ENCODE results near the gene ACAD11.

DNA sequence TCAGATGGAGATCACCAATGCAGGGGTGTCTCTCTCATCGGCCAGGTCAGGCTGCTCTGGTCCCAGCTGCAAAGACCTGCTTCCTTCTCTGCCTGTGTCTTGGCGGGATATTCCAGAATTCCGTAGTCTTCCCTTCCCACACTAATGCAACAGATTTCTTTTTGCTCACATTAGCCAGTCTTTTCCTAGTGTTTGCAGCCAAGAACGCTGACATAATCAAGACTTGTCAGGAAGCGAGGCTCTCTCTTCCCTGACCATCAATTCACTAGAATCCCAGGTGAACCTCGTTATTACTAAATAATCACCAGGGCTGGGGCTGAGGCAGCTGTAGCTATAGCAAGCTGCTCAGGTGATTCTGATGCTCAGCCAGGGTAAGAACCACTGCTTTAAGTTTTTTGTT lies 105.8 kb downstream of the ACAD11 start:
- TF ChIP-seq JUND (IDR thresholded peaks at IDR 0.05; ENCODE audit: borderline replicate concordance, low read depth, low read length) (no peak), JUND (tag; IDR thresholded peaks at IDR 0.05; ENCODE audit: borderline replicate concordance, low read depth, low read length) (no peak), CHD2 (IDR thresholded peaks at IDR 0.05; ENCODE audit: low read depth, low read length) (no peak)
- TF ChIP-seq, protein P1, sequence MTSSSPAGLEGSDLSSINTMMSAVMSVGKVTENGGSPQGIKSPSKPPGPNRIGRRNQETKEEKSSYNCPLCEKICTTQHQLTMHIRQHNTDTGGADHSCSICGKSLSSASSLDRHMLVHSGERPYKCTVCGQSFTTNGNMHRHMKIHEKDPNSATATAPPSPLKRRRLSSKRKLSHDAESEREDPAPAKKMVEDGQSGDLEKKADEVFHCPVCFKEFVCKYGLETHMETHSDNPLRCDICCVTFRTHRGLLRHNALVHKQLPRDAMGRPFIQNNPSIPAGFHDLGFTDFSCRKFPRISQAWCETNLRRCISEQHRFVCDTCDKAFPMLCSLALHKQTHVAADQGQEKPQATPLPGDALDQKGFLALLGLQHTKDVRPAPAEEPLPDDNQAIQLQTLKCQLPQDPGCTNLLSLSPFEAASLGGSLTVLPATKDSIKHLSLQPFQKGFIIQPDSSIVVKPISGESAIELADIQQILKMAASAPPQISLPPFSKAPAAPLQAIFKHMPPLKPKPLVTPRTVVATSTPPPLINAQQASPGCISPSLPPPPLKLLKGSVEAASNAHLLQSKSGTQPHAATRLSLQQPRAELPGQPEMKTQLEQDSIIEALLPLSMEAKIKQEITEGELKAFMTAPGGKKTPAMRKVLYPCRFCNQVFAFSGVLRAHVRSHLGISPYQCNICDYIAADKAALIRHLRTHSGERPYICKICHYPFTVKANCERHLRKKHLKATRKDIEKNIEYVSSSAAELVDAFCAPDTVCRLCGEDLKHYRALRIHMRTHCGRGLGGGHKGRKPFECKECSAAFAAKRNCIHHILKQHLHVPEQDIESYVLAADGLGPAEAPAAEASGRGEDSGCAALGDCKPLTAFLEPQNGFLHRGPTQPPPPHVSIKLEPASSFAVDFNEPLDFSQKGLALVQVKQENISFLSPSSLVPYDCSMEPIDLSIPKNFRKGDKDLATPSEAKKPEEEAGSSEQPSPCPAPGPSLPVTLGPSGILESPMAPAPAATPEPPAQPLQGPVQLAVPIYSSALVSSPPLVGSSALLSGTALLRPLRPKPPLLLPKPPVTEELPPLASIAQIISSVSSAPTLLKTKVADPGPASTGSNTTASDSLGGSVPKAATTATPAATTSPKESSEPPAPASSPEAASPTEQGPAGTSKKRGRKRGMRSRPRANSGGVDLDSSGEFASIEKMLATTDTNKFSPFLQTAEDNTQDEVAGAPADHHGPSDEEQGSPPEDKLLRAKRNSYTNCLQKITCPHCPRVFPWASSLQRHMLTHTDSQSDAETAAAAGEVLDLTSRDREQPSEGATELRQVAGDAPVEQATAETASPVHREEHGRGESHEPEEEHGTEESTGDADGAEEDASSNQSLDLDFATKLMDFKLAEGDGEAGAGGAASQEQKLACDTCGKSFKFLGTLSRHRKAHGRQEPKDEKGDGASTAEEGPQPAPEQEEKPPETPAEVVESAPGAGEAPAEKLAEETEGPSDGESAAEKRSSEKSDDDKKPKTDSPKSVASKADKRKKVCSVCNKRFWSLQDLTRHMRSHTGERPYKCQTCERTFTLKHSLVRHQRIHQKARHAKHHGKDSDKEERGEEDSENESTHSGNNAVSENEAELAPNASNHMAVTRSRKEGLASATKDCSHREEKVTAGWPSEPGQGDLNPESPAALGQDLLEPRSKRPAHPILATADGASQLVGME (CRISPR knock-in tag; IDR thresholded peaks at IDR 0.05), result no peak
- TF ChIP-seq, protein P2, sequence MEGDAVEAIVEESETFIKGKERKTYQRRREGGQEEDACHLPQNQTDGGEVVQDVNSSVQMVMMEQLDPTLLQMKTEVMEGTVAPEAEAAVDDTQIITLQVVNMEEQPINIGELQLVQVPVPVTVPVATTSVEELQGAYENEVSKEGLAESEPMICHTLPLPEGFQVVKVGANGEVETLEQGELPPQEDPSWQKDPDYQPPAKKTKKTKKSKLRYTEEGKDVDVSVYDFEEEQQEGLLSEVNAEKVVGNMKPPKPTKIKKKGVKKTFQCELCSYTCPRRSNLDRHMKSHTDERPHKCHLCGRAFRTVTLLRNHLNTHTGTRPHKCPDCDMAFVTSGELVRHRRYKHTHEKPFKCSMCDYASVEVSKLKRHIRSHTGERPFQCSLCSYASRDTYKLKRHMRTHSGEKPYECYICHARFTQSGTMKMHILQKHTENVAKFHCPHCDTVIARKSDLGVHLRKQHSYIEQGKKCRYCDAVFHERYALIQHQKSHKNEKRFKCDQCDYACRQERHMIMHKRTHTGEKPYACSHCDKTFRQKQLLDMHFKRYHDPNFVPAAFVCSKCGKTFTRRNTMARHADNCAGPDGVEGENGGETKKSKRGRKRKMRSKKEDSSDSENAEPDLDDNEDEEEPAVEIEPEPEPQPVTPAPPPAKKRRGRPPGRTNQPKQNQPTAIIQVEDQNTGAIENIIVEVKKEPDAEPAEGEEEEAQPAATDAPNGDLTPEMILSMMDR (IDR thresholded peaks at IDR 0.05 in 2 of 3, conservative IDR thresholded peaks at IDR 0.05 in 1 of 3; ENCODE audit: insufficient read depth in 2 of 3, low read depth in 1 of 3, low read length in 3 of 3), result no peak
